OCI-LY1 (cell line): ENCODE data around the gene PLA2G4B.

ENCODE experiments used
- EZH2 ChIP-seq: fragments of 200-600 bp; sonication (generic), shearing (Covaris generic); IDR thresholded peaks from 2 replicates; pipeline ENCODE4 v1.8.0; 2017; ENCODE audit warnings: borderline replicate concordance, mixed run types, mild to moderate bottlenecking, antibody characterized with exemption, low read length, moderate library complexity, mixed read lengths
- TF ChIP-seq, protein P1 (sequence below): fragments of 200-600 bp; sonication (generic), shearing (Covaris generic); IDR thresholded peaks from 2 replicates; pipeline ENCODE4 v1.5.1; 2017; ENCODE audit warnings: mild to moderate bottlenecking, antibody characterized with exemption, low read length, moderate library complexity, mixed read lengths

DNA sequence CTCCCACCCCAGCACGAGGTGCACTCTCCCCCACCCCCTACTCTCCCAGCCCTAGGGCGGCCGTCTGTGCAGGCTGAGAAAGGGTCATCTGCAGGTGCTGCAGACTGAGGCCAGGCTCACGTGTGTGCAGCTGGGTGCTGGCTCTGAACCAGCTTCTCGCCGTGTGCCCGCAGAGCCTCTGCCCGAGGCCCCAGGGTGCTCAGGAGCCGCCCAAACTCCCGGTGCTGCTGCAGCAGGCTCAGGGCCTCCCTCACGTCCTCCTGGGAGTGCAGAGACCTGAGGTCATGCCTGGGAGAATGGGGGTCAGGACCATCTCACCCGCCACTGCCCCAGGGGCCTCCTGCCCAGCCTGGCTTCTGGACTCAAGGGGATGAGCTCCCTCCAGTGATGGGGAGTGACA lies 38.0 kb downstream of the PLA2G4B start:
- TF ChIP-seq, protein P1, sequence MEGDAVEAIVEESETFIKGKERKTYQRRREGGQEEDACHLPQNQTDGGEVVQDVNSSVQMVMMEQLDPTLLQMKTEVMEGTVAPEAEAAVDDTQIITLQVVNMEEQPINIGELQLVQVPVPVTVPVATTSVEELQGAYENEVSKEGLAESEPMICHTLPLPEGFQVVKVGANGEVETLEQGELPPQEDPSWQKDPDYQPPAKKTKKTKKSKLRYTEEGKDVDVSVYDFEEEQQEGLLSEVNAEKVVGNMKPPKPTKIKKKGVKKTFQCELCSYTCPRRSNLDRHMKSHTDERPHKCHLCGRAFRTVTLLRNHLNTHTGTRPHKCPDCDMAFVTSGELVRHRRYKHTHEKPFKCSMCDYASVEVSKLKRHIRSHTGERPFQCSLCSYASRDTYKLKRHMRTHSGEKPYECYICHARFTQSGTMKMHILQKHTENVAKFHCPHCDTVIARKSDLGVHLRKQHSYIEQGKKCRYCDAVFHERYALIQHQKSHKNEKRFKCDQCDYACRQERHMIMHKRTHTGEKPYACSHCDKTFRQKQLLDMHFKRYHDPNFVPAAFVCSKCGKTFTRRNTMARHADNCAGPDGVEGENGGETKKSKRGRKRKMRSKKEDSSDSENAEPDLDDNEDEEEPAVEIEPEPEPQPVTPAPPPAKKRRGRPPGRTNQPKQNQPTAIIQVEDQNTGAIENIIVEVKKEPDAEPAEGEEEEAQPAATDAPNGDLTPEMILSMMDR = no peak
- no peak for TF ChIP-seq EZH2
